HG02981 (cell line): ENCODE data around the gene YY2.
A peak's percentile ranks its signal among the peaks of the same experiment; 100 is the strongest.
"Not testable (repeated sequence)": the region's sequence is repeated elsewhere in the genome, so short reads cannot be mapped to it uniquely, and the experiment has no call there.

Source experiments
- ATAC-seq: cut with Tn5 transposase; IDR thresholded peaks from one replicate; pipeline ENCODE4 v1.9.1; 2021; ENCODE audit warnings: mild to moderate bottlenecking, moderate library complexity; ENCODE audit not compliant: unreplicated experiment

Gene YY2

GRCh38 chrX:21855937-21856415 is at the start of gene YY2:
Gene YY2, plus strand, starts transcription at chrX:21855987. Its CDS starts 498 bp downstream, at chrX:21856485.
- no peak for ATAC-seq

GRCh38 chrX:21806691-21807090 is 49.1 kb upstream of the YY2 start:
- ATAC-seq = no peak

- no peak for ATAC-seq
These were observed 44.0 kb upstream of the YY2 start for GRCh38 chrX:21811832-21812231.

- no peak for ATAC-seq
These were observed 43.2 kb upstream of the YY2 start for GRCh38 chrX:21812628-21813027.

GRCh38 chrX:21813612-21814368 is 42.0 kb upstream of the YY2 start:
- no peak for ATAC-seq

GRCh38 chrX:21816136-21816535 is 39.7 kb upstream of the YY2 start:
- ATAC-seq = no peak

- not testable (repeated sequence) for ATAC-seq
These were observed 35.6 kb upstream of the YY2 start for GRCh38 chrX:21820170-21820569.

- ATAC-seq = no peak
These were observed 33.9 kb upstream of the YY2 start for GRCh38 chrX:21821875-21822274.

- ATAC-seq = no peak
These were observed 24.3 kb upstream of the YY2 start for GRCh38 chrX:21831496-21831895.

GRCh38 chrX:21837056-21837455 is 18.7 kb upstream of the YY2 start:
- no peak for ATAC-seq

- ATAC-seq = peak; percentile 22
These were observed 16.9 kb upstream of the YY2 start for GRCh38 chrX:21838937-21839333.

- peak; percentile 80 for ATAC-seq
These were observed 16.2 kb upstream of the YY2 start, which contains the start of gene MBTPS2 for GRCh38 chrX:21839334-21840192. Gene MBTPS2, plus strand, starts transcription at chrX:21839617. Its CDS starts 118 bp downstream, at chrX:21839735.

- peak; percentile 18 for ATAC-seq
These were observed 15.6 kb upstream of the YY2 start for GRCh38 chrX:21840193-21840545.

GRCh38 chrX:21843179-21843578 is 12.6 kb upstream of the YY2 start:
- no peak for ATAC-seq

GRCh38 chrX:21845096-21845495 is 10.7 kb upstream of the YY2 start:
- ATAC-seq = no peak

GRCh38 chrX:21847342-21847741 is 8.4 kb upstream of the YY2 start:
- ATAC-seq = no peak

- ATAC-seq = no peak
These were observed 2.2 kb upstream of the YY2 start for GRCh38 chrX:21853578-21853977.

- ATAC-seq = no peak
These were observed 717 bp downstream of the YY2 start for GRCh38 chrX:21856504-21856903.

GRCh38 chrX:21863241-21863640 is 7.5 kb downstream of the YY2 start:
- ATAC-seq = no peak

- no peak for ATAC-seq
These were observed 9.6 kb downstream of the YY2 start for GRCh38 chrX:21865436-21865835.

- ATAC-seq = no peak
These were observed 14.7 kb downstream of the YY2 start for GRCh38 chrX:21870494-21870893.
